ENCODE data around the gene TDP2.

DNA sequence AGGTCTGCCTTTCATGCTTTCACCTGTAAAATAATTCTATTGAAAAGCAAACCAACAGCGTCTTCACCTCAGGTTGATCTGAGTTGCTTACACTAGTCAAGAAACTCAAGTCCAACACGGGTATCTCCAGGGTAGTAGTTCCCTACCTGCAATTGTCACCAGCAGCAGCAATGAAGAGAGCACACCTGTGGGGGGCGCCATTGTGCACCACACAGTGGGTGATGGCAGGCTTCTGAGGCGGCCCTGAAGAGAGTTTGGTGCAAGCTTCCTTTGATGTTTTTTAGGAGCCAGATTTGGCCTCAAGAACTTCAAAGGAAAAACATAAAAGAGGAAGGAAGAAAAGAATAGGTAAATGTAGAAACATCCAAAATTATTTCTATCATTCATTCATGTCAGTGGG is 65.8 kb downstream of the TDP2 start:
- TF ChIP-seq GATA3 (IDR thresholded peaks at IDR 0.05; ENCODE audit: low read depth, low read length): no peak
- no peak for TF ChIP-seq GATA2 (IDR thresholded peaks at IDR 0.05; ENCODE audit: low read depth, low read length)
